HepG2 (cell line): Measurements from ENCODE around the gene CHST14. TPM values are rescaled to one million over a fixed set of nuclear protein-coding genes. Genes with fewer than 3 reads are reported as not detected.

Experiments
- CREM ChIP-seq, 2 experiments: sonication (generic) in 1 of 2; formaldehyde crosslinking in 1 of 2; IDR thresholded peaks; 2 replicates each; pipeline versions ENCODE4 v1.4.0 to v1.6.1; 2016 to 2020; ENCODE audit warnings: antibody characterized with exemption in 1 of 2, mild to moderate bottlenecking in 1 of 2, missing genetic modification reagents in 1 of 2
- MAFF ChIP-seq: IDR thresholded peaks from 2 replicates; pipeline ENCODE4 v1.6.1; 2011; ENCODE audit warnings: low read depth, low read length, improper control_type of control experiment
- POGZ ChIP-seq: sonication (generic); formaldehyde crosslinking; IDR thresholded peaks from 2 replicates; pipeline ENCODE4 v1.4.0; 2020; ENCODE audit warnings: mild to moderate bottlenecking, missing genetic modification reagents
- TAF15 ChIP-seq: fragments of 200-400 bp; formaldehyde crosslinking; IDR thresholded peaks from one replicate; pipeline ENCODE4 v1.6.1; 2018; ENCODE audit warnings: mild to moderate bottlenecking, low read depth, low read length; ENCODE audit not compliant: poor library complexity, severe bottlenecking
- ZBED4 ChIP-seq: sonication (generic); formaldehyde crosslinking; IDR thresholded peaks from 2 replicates; pipeline ENCODE4 v1.4.0; 2020; ENCODE audit warnings: missing genetic modification reagents, borderline replicate concordance
- ZFP37 ChIP-seq: sonication (generic); formaldehyde crosslinking; IDR thresholded peaks from 2 replicates; pipeline ENCODE4 v1.4.0; 2020; ENCODE audit warnings: missing genetic modification reagents, borderline replicate concordance
- ZNF180 ChIP-seq: sonication (generic); formaldehyde crosslinking; IDR thresholded peaks from 2 replicates; pipeline ENCODE4 v1.4.0; 2020; ENCODE audit warnings: low read depth, missing genetic modification reagents, borderline replicate concordance
- ZNF260 ChIP-seq: sonication (generic); formaldehyde crosslinking; IDR thresholded peaks from 2 replicates; pipeline ENCODE4 v1.4.0; 2020; ENCODE audit warnings: missing genetic modification reagents, low read depth, mild to moderate bottlenecking, borderline replicate concordance
- ZNF326 ChIP-seq: sonication (generic); formaldehyde crosslinking; IDR thresholded peaks from 2 replicates; pipeline ENCODE4 v1.4.0; 2020; ENCODE audit warnings: missing genetic modification reagents, borderline replicate concordance
- ZNF33B ChIP-seq: sonication (generic); formaldehyde crosslinking; IDR thresholded peaks from 2 replicates; pipeline ENCODE4 v1.5.1; 2020; ENCODE audit warnings: mild to moderate bottlenecking, missing genetic modification reagents
- ZNF768 ChIP-seq: sonication (generic); formaldehyde crosslinking; IDR thresholded peaks from 2 replicates; pipeline ENCODE4 v1.4.0; 2020; ENCODE audit warnings: missing genetic modification reagents
- polyA plus RNA-seq, 8 experiments: library from polyadenylated mRNA; depleted of rRNA in 3 of 8; stranded (reverse) in 7 of 8; unstranded in 1 of 8; fragments of >200 nt; fragmentation: Illumina TruSeq in 4 of 8; extraction: Trizol in 4 of 8; gene quantifications; 2 replicates each; pipeline versions ENCODE4 v1.2.1 to v1.2.3, GENCODE V29; 2011 to 2016; ENCODE audit warnings: low read depth in 4 of 8, missing spikeins in 1 of 8, mixed read lengths in 1 of 8; ENCODE audit not compliant: insufficient read depth in 1 of 8
- total RNA-seq, 5 experiments: library from RNA; depleted of rRNA; stranded (reverse); fragments of >200 nt; fragmentation: Illumina TruSeq; extraction: Trizol; gene quantifications; 2 replicates each; pipeline ENCODE4 v1.2.3, GENCODE V29; 2016; ENCODE audit warnings: low read depth in 1 of 5
- TF ChIP-seq, protein P1 (sequence below): sonication (generic); formaldehyde crosslinking; IDR thresholded peaks from 2 replicates; pipeline ENCODE4 v1.4.0; 2020; ENCODE audit warnings: missing genetic modification reagents
- TF ChIP-seq, protein P2 (sequence below): sonication (generic); formaldehyde crosslinking; IDR thresholded peaks from 2 replicates; pipeline ENCODE4 v1.4.0; 2020; ENCODE audit warnings: mild to moderate bottlenecking, missing genetic modification reagents
- TF ChIP-seq, protein P3 (sequence below): sonication (generic); formaldehyde crosslinking; IDR thresholded peaks from 2 replicates; pipeline ENCODE4 v1.4.0; 2020; ENCODE audit warnings: missing genetic modification reagents
- TF ChIP-seq, protein P4 (sequence below): sonication (generic); formaldehyde crosslinking; IDR thresholded peaks from 2 replicates; pipeline ENCODE4 v1.8.1; 2023; ENCODE audit warnings: missing genetic modification reagents, inconsistent platforms, borderline replicate concordance

Gene CHST14
- total and polyA plus RNA-seq, 2 of the 13 experiments (the other 11 are each of a cell fraction or from before 2014, with no cell fraction given) = 8.9 to 12.4 TPM

DNA sequence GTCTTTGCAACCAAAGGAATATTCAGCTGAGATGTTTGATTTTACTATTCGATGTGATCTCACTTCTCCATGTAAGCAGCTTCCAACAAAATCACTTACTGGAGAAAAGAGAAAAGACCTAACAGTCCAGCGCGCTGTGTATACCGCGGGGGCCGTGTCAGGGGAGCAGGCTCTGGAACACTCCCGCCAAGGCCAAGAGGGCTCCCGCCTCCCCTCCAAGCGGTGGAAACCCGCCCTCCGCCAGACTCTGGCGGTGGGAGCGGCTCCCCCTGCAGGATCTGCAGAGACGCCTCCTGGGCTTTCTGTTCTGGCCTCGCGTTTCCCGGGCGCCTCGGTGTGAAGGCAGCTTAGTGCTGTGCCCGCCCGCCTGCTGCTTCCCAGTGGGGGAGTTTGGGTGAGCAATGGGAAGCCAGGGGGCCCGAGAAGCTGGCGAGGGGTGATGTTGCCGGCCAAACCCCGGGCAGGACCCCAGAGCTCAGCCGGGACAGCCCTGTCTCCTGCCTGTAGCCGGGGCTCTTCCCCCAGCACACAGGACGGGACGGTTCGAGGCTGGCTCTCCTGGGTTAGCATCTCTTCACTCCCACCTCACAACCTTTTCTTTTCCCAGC lies 36.3 kb downstream of the CHST14 start (continued):
- TF ChIP-seq, protein P1, sequence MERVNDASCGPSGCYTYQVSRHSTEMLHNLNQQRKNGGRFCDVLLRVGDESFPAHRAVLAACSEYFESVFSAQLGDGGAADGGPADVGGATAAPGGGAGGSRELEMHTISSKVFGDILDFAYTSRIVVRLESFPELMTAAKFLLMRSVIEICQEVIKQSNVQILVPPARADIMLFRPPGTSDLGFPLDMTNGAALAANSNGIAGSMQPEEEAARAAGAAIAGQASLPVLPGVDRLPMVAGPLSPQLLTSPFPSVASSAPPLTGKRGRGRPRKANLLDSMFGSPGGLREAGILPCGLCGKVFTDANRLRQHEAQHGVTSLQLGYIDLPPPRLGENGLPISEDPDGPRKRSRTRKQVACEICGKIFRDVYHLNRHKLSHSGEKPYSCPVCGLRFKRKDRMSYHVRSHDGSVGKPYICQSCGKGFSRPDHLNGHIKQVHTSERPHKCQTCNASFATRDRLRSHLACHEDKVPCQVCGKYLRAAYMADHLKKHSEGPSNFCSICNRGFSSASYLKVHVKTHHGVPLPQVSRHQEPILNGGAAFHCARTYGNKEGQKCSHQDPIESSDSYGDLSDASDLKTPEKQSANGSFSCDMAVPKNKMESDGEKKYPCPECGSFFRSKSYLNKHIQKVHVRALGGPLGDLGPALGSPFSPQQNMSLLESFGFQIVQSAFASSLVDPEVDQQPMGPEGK (CRISPR knock-in tag) = peak; percentile 86
- TF ChIP-seq ZNF33B (CRISPR knock-in tag) (no peak), ZNF180 (CRISPR knock-in tag) (no peak), ZNF768 (peak; percentile 38; the same call in 1 of the 2 replicates), CREM (IDR thresholded peaks at IDR 0.05) (no peak), CREM (CRISPR knock-in tag; IDR thresholded peaks at IDR 0.05) (no peak), MAFF (no peak), TAF15 (no peak), ZBED4 (CRISPR knock-in tag) (no peak), ZNF260 (CRISPR knock-in tag) (no peak), POGZ (CRISPR knock-in tag) (peak; percentile 39; the same call in 1 of the 2 replicates), ZNF326 (CRISPR knock-in tag) (no peak), ZFP37 (no peak)
- TF ChIP-seq, protein P2, sequence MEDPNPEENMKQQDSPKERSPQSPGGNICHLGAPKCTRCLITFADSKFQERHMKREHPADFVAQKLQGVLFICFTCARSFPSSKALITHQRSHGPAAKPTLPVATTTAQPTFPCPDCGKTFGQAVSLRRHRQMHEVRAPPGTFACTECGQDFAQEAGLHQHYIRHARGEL (CRISPR knock-in tag) = no peak
- TF ChIP-seq, protein P3, sequence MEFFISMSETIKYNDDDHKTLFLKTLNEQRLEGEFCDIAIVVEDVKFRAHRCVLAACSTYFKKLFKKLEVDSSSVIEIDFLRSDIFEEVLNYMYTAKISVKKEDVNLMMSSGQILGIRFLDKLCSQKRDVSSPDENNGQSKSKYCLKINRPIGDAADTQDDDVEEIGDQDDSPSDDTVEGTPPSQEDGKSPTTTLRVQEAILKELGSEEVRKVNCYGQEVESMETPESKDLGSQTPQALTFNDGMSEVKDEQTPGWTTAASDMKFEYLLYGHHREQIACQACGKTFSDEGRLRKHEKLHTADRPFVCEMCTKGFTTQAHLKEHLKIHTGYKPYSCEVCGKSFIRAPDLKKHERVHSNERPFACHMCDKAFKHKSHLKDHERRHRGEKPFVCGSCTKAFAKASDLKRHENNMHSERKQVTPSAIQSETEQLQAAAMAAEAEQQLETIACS = no peak
- TF ChIP-seq, protein P4, sequence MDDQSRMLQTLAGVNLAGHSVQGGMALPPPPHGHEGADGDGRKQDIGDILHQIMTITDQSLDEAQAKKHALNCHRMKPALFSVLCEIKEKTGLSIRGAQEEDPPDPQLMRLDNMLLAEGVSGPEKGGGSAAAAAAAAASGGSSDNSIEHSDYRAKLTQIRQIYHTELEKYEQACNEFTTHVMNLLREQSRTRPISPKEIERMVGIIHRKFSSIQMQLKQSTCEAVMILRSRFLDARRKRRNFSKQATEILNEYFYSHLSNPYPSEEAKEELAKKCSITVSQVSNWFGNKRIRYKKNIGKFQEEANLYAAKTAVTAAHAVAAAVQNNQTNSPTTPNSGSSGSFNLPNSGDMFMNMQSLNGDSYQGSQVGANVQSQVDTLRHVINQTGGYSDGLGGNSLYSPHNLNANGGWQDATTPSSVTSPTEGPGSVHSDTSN (CRISPR knock-in tag) = no peak
